ENCODE measurements around the gene NUP62CL. TPM values are rescaled to one million over a fixed set of nuclear protein-coding genes. Genes with fewer than 3 reads are reported as not detected.

Gene NUP62CL
- total and polyA plus RNA-seq, 2 of the 13 experiments (the other 11 are each of a cell fraction or from before 2014, with no cell fraction given), result 4.2 to 5.8 TPM

DNA sequence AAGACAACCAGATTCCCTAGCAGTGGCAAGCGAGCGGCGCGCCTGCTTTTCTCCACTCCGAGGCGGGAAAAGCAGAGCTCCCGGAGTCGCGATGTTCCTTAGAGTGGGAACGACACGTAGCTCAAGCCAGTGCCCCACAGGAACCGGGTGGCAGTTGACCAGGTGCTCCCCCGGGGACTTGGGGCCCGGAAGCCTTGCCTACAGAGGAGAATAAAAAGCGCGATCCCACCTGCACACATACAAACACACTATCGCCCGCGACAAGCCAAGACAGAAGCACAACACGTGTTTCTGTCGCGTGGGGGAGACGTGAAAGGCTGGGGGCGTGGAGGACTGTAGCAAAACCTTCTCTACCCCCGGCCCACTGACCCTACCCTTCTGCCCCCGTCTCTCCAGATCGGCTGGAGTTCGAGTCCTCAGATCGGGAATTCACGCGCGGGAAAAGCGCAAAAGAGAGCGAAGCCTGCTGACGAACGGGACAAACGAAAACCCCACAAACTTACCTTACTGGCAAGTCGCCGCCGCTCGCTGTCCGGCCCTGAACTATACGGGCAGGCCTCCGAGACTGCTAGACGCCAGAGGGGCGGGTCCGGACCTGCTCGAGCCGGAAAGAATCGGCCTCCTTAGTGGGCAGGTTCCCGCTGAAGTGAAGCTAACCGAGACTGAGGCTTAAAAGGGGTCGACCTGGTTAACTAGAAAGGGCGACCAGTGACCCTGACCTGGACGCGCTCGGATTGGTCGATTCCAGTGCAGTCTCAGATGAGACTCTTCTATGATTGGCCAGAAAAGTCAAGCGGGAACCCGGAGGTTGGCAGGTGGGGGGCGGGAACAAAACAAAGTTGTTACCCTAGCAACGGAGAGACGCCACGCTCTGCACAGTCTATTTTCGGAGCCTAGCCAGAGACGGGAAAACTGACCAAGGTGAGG, at the start of gene NUP62CL, which contains the start of gene DNAAF6 (continued):
- TF ChIP-seq MTA3 (CRISPR knock-in tag; IDR thresholded peaks at IDR 0.05) (no peak), RBM39 (IDR thresholded peaks at IDR 0.05; ENCODE audit: low read depth, low read length, poor library complexity, severe bottlenecking) (peak; percentile 42), EP300 (IDR thresholded peaks at IDR 0.05; ENCODE audit: low read depth in 2 of 2, low read length in 2 of 2) (no peak), EP300 (CRISPR knock-in tag; IDR thresholded peaks at IDR 0.05; ENCODE audit: borderline replicate concordance) (no peak), HNRNPH1 (optimal IDR thresholded peaks at IDR 0.05; ENCODE audit: low read depth, low read length) (no peak), ZNF317 (CRISPR knock-in tag; IDR thresholded peaks at IDR 0.05) (no peak), ZNF672 (CRISPR knock-in tag; IDR thresholded peaks at IDR 0.05) (no peak), NR2F1 (CRISPR knock-in tag; IDR thresholded peaks at IDR 0.05) (peak; percentile 50 to 79; a peak in 3 of 4 replicates), KDM5B (CRISPR knock-in tag; IDR thresholded peaks at IDR 0.05; ENCODE audit: borderline replicate concordance) (peak; percentile 39; the same call in 1 of the 2 replicates), ZC3H13 (CRISPR knock-in tag; IDR thresholded peaks at IDR 0.05) (no peak), RNF2 (conservative IDR thresholded peaks at IDR 0.05; ENCODE audit: low read depth) (0 out of 2 replicates have a peak, but pooled peaks have one; percentile 24), ZNF549 (CRISPR knock-in tag; IDR thresholded peaks at IDR 0.05) (no peak), ASH2L (IDR thresholded peaks at IDR 0.05; ENCODE audit: insufficient read length, low read depth, low read length) (peak; percentile 38), HIVEP1 (CRISPR knock-in tag; IDR thresholded peaks at IDR 0.05) (no peak), ZFYVE20 (CRISPR knock-in tag; IDR thresholded peaks at IDR 0.05; ENCODE audit: borderline replicate concordance, low read depth) (no peak), TAF1 (CRISPR knock-in tag; IDR thresholded peaks at IDR 0.05) (0 out of 2 replicates have a peak, but pooled peaks have one; percentile 25)
- TF ChIP-seq, protein P1, sequence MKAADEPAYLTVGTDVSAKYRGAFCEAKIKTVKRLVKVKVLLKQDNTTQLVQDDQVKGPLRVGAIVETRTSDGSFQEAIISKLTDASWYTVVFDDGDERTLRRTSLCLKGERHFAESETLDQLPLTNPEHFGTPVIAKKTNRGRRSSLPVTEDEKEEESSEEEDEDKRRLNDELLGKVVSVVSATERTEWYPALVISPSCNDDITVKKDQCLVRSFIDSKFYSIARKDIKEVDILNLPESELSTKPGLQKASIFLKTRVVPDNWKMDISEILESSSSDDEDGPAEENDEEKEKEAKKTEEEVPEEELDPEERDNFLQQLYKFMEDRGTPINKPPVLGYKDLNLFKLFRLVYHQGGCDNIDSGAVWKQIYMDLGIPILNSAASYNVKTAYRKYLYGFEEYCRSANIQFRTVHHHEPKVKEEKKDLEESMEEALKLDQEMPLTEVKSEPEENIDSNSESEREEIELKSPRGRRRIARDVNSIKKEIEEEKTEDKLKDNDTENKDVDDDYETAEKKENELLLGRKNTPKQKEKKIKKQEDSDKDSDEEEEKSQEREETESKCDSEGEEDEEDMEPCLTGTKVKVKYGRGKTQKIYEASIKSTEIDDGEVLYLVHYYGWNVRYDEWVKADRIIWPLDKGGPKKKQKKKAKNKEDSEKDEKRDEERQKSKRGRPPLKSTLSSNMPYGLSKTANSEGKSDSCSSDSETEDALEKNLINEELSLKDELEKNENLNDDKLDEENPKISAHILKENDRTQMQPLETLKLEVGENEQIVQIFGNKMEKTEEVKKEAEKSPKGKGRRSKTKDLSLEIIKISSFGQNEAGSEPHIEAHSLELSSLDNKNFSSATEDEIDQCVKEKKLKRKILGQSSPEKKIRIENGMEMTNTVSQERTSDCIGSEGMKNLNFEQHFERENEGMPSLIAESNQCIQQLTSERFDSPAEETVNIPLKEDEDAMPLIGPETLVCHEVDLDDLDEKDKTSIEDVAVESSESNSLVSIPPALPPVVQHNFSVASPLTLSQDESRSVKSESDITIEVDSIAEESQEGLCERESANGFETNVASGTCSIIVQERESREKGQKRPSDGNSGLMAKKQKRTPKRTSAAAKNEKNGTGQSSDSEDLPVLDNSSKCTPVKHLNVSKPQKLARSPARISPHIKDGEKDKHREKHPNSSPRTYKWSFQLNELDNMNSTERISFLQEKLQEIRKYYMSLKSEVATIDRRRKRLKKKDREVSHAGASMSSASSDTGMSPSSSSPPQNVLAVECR (CRISPR knock-in tag; IDR thresholded peaks at IDR 0.05; ENCODE audit: borderline replicate concordance), result peak; percentile 63
- TF ChIP-seq, protein P2, sequence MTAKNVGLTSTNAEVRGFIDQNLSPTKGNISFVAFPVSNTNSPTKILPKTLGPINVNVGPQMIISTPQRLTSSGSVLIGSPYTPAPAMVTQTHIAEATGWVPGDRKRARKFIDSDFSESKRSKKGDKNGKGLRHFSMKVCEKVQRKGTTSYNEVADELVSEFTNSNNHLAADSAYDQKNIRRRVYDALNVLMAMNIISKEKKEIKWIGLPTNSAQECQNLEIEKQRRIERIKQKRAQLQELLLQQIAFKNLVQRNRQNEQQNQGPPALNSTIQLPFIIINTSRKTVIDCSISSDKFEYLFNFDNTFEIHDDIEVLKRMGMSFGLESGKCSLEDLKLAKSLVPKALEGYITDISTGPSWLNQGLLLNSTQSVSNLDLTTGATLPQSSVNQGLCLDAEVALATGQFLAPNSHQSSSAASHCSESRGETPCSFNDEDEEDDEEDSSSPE (CRISPR knock-in tag; IDR thresholded peaks at IDR 0.05), result peak; percentile 75
- TF ChIP-seq, protein P3, sequence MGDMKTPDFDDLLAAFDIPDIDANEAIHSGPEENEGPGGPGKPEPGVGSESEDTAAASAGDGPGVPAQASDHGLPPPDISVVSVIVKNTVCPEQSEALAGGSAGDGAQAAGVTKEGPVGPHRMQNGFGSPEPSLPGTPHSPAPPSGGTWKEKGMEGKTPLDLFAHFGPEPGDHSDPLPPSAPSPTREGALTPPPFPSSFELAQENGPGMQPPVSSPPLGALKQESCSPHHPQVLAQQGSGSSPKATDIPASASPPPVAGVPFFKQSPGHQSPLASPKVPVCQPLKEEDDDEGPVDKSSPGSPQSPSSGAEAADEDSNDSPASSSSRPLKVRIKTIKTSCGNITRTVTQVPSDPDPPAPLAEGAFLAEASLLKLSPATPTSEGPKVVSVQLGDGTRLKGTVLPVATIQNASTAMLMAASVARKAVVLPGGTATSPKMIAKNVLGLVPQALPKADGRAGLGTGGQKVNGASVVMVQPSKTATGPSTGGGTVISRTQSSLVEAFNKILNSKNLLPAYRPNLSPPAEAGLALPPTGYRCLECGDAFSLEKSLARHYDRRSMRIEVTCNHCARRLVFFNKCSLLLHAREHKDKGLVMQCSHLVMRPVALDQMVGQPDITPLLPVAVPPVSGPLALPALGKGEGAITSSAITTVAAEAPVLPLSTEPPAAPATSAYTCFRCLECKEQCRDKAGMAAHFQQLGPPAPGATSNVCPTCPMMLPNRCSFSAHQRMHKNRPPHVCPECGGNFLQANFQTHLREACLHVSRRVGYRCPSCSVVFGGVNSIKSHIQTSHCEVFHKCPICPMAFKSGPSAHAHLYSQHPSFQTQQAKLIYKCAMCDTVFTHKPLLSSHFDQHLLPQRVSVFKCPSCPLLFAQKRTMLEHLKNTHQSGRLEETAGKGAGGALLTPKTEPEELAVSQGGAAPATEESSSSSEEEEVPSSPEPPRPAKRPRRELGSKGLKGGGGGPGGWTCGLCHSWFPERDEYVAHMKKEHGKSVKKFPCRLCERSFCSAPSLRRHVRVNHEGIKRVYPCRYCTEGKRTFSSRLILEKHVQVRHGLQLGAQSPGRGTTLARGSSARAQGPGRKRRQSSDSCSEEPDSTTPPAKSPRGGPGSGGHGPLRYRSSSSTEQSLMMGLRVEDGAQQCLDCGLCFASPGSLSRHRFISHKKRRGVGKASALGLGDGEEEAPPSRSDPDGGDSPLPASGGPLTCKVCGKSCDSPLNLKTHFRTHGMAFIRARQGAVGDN (CRISPR knock-in tag; IDR thresholded peaks at IDR 0.05), result peak; percentile 68

Data from HepG2 (cell line).